Measurements from ENCODE around the gene TGFBR3. TPM values are rescaled to one million over a fixed set of nuclear protein-coding genes. Genes with fewer than 3 reads are reported as not detected.

The TGFBR3 gene
- total and polyA plus RNA-seq, 7 donors = 1.2 to 170 (median 92.2) TPM

DNA sequence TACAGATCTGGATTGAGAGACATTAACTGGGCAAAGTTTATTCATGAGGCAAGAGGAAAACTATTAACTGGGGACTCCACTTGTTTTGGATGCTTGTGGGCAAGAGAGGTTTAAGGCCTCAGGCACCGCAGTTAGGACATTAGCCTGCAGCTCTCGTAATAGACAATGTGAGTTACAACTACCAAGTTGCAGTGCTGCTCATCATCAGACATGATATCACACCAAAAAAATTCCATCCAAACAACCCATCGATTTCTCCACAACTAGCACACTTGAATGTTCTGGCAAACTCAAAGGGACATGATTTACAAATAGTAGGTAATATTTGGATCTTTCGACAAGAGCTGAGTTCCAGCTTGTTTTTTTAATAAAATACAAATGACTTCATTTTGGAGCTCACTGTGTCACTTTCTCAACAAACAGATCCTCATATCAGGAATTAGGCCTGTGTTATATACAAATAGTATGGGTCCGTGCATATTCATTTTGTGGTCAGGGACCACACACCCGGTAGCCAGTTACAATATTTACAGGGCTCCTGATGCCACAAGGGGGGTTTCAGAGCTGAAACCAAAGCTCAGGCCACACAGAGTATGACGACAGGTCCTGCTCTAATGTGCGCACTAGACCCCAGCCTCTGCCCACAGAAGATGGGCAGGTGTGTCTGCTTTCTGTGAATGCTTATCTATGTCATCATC is 128.0 kb downstream of the TGFBR3 start:
- Histone ChIP-seq H3K27me3 (no peaks in the 10 kb centered on the region), H3K27ac (peak overlapping the region; percentile 69 to 79 (median 75)), H3K4me1 (peaks cover 0 to 79% (median 75%) of the 10 kb centered on the region in 4 donors), H3K4me3 (no peak overlapping the region), H3K9me3 (no peaks in the 10 kb centered on the region), H3K36me3 (no peaks in the 10 kb centered on the region)
- DNase-seq = peak; percentile 78
- TF ChIP-seq EP300 (IDR thresholded peaks at IDR 0.05) = no peak
- TF ChIP-seq POLR2A (IDR thresholded peaks at IDR 0.05) = no peak
- TF ChIP-seq POLR2AphosphoS5 (IDR thresholded peaks at IDR 0.05) = peak; percentile 34 to 71 (median 44)
- no peak for TF ChIP-seq CTCF (IDR thresholded peaks at IDR 0.05)
- 80 to 87% methylated on average over 8 of the region's 8 CpGs for WGBS, 2 donors
- intact Hi-C loops (cut with DNase I) = no loop called here

- Histone ChIP-seq H3K27me3 (no peaks in the 10 kb centered on the region), H3K4me3 (no peak overlapping the region), H3K36me3 (no peaks in the 10 kb centered on the region), H3K9me3 (no peaks in the 10 kb centered on the region), H3K27ac (peak overlapping the region; percentile 59 to 79 (median 75)), H3K4me1 (peaks cover 0 to 87% (median 82%) of the 10 kb centered on the region in 4 donors)
- peak; percentile 26 for DNase-seq
- intact Hi-C loops (cut with DNase I) = no loop called here
- TF ChIP-seq POLR2A (IDR thresholded peaks at IDR 0.05) = no peak
- TF ChIP-seq EP300 (IDR thresholded peaks at IDR 0.05) = no peak
- TF ChIP-seq POLR2AphosphoS5 (IDR thresholded peaks at IDR 0.05) = no peak
- TF ChIP-seq CTCF (IDR thresholded peaks at IDR 0.05) = no peak
- 77 to 90% methylated on average over 6 of the region's 6 CpGs for WGBS, 2 donors
Measured at GRCh38 chr1:91755702-91756287, 130.2 kb downstream of the TGFBR3 start.

GRCh38 chr1:91754816-91755580 is 131.0 kb downstream of the TGFBR3 start:
- intact Hi-C loops (cut with DNase I) = no loop called here
- no peaks in the 10 kb centered on the region for H3K36me3 ChIP-seq
- no peaks in the 10 kb centered on the region for H3K9me3 ChIP-seq
- no peak overlapping the region for H3K4me3 ChIP-seq
- no peaks in the 10 kb centered on the region for H3K27me3 ChIP-seq
- H3K4me1 ChIP-seq = peaks cover 0 to 87% (median 82%) of the 10 kb centered on the region in 4 donors
- H3K27ac ChIP-seq = peak overlapping the region; percentile 59 to 79 (median 75)
- 82 to 86% methylated on average over 12 of the region's 12 CpGs for WGBS, 2 donors
- DNase-seq = peak; percentile 88
- TF ChIP-seq EP300 (IDR thresholded peaks at IDR 0.05) (no peak), POLR2AphosphoS5 (IDR thresholded peaks at IDR 0.05) (peak; percentile 53 to 75 (median 61)), CTCF (IDR thresholded peaks at IDR 0.05) (no peak), POLR2A (IDR thresholded peaks at IDR 0.05) (no peak)

- 72 to 75% methylated on average over 3 of the region's 3 CpGs for WGBS, 2 donors
- intact Hi-C loops (cut with DNase I) = no loop called here
- H3K27me3 ChIP-seq = no peaks in the 10 kb centered on the region
- no peak overlapping the region for H3K4me3 ChIP-seq
- DNase-seq = peak; percentile 21
- peaks cover 0 to 87% (median 80%) of the 10 kb centered on the region in 4 donors for H3K4me1 ChIP-seq
- no peak for TF ChIP-seq POLR2A (IDR thresholded peaks at IDR 0.05)
- no peak for TF ChIP-seq POLR2AphosphoS5 (IDR thresholded peaks at IDR 0.05)
- TF ChIP-seq EP300 (IDR thresholded peaks at IDR 0.05) = no peak
- TF ChIP-seq CTCF (IDR thresholded peaks at IDR 0.05) = no peak
- peak overlapping the region; percentile 59 to 79 (median 75) for H3K27ac ChIP-seq
- H3K36me3 ChIP-seq = no peaks in the 10 kb centered on the region
- no peaks in the 10 kb centered on the region for H3K9me3 ChIP-seq
Measured at GRCh38 chr1:91754348-91754747, 131.6 kb downstream of the TGFBR3 start.
